Ovary (tissue), 10 donors: ENCODE results near the gene ANG. TPM values are rescaled to one million over a fixed set of nuclear protein-coding genes. Genes with fewer than 3 reads are reported as not detected.
"Not testable (repeated sequence)": the region's sequence is repeated elsewhere in the genome, so short reads cannot be mapped to it uniquely, and the experiment has no call there.

Experiments
- DNase-seq, 5 donors: peaks; one replicate each; pipeline ENCODE4 v3.0.0-alpha.2; 2019 to 2020
- H3K27ac ChIP-seq, 2 donors: fragments of 200-600 bp; one replicate each; pipeline versions ENCODE4 v1.5.1 to v1.8.0; 2019 to 2022
- H3K27me3 ChIP-seq: fragments of 200-600 bp; one replicate; pipeline ENCODE4 v1.8.0; 2022
- H3K36me3 ChIP-seq: fragments of 200-600 bp; sonication (generic); one replicate; pipeline ENCODE4 v1.5.1; 2019
- H3K4me1 ChIP-seq: one replicate; pipeline ENCODE4 v1.8.1; 2013; ENCODE audit warnings: mild to moderate bottlenecking, moderate library complexity; ENCODE audit not compliant: insufficient read depth
- H3K4me3 ChIP-seq: fragments of 200-600 bp; sonication (generic); one replicate; pipeline ENCODE4 v1.5.1; 2017
- H3K9me3 ChIP-seq, 2 donors: fragments of 200-600 bp in 1 of 2; sonication (generic) in 1 of 2; one replicate each; pipeline versions ENCODE4 v1.5.1 to v1.8.1; 2013 to 2019; ENCODE audit warnings: mild to moderate bottlenecking in 1 of 2, moderate library complexity in 1 of 2
- EP300 ChIP-seq: sonication (generic); formaldehyde crosslinking; IDR thresholded peaks from one replicate; pipeline ENCODE4 v1.6.1; 2017; ENCODE audit warnings: antibody characterized with exemption
- POLR2A ChIP-seq: fragments of 450-650 bp; IDR thresholded peaks from one replicate; pipeline ENCODE4 v1.6.1; 2017; ENCODE audit warnings: antibody characterized with exemption, mild to moderate bottlenecking, moderate library complexity
- WGBS, 3 donors: extraction: QIAGEN DNeasy Blood & Tissue Kit in 1 of 3; methylation state at CpG; one replicate each; pipeline versions ENCODE4 v1.1.5 to v1.1.7; 2013 to 2017; 5-methylcytosine and 5-hydroxymethylcytosine counted together
- intact Hi-C, 4 donors: fragments of 100-400 bp; cut with DNase I; formaldehyde crosslinking; loops; one replicate each; pipeline versions ENCODE4 v1.11.0 to v1.15.1; 2022 to 2023
- long read RNA-seq, 3 donors: library from polyadenylated mRNA in 2 of 3; unstranded in 2 of 3; transcript quantifications; one replicate each; pipeline ENCODE4 v2.0.0 and lab custom pipeline, GENCODE V29; 2021 to 2026
- polyA plus RNA-seq, 2 donors: library from polyadenylated mRNA; stranded (reverse); fragments of 200-250 nt in 1 of 2; fragments of 350-450 nt in 1 of 2; fragmentation: Illumina TruSeq in 1 of 2; extraction: RNeasy Lipid Tissue Mini Kit (QIAGEN cat#74804) in 1 of 2; gene quantifications; one replicate each; pipeline ENCODE4 v1.2.3, GENCODE V29; 2013 to 2014
- total RNA-seq, 7 donors: library from RNA; depleted of rRNA in 2 of 7; stranded (reverse); fragments of >200 nt in 2 of 7; fragmentation: NEBNext Ultra II Directional in 3 of 7; extraction: Animal tissue kit (Norgen Biotek cat#: 25700) in 3 of 7; gene quantifications; one replicate each; pipeline versions ENCODE4 v1.1.0 to v1.2.4, GENCODE V29; 2016 to 2023
- TF ChIP-seq, protein P1 (sequence below), 3 donors: fragments of 450-650 bp in 2 of 3; fragments of 200-600 bp in 1 of 3; IDR thresholded peaks; one replicate each; pipeline versions ENCODE4 v1.5.1 to v1.8.0; 2016 to 2022; ENCODE audit warnings: antibody characterized with exemption in 3 of 3, mild to moderate bottlenecking in 1 of 3
- donor health status: DM: no; HTN: no; CAD: no; lungs with moderate emphysema.
- donor health status: DM: no; HTN: no; CAD: no.
- donor health status: Bipolar disorder and iron deficiency.
- donor health status: DM: yes; HTN: yes; CAD: no.
- donor health status: DM: no; HTN: no; CAD: no.
- donor health status: DM: yes; HTN: yes; CAD: no.

ANG gene
- 10 to 100 TPM; 13.2 to 72.8 (median 39.1) TPM for total RNA-seq
- 10 to 100 TPM; 65.2 to 80.5 TPM for polyA plus RNA-seq
- long read RNA-seq, donor 1, transcript ANG-201 (2 exons, 1,222 nt), result major isoform, 27 of 30 reads
- long read RNA-seq, donor 1, partial matches to known transcripts, result 0 of 30 reads
- long read RNA-seq, donor 1, other reads (novel, unspliced or antisense), result 3 of 30 reads
- long read RNA-seq, donor 2, partial matches to known transcripts, result 0 of 2 reads
- long read RNA-seq, donor 2, other reads (novel, unspliced or antisense), result 0 of 2 reads
- long read RNA-seq, donor 3, transcript ANG-201 (2 exons, 1,222 nt), result major isoform, 27 of 34 reads
- long read RNA-seq, donor 3, partial matches to known transcripts, result 7 of 34 reads
- long read RNA-seq, donor 3, other reads (novel, unspliced or antisense), result 0 of 34 reads

DNA sequence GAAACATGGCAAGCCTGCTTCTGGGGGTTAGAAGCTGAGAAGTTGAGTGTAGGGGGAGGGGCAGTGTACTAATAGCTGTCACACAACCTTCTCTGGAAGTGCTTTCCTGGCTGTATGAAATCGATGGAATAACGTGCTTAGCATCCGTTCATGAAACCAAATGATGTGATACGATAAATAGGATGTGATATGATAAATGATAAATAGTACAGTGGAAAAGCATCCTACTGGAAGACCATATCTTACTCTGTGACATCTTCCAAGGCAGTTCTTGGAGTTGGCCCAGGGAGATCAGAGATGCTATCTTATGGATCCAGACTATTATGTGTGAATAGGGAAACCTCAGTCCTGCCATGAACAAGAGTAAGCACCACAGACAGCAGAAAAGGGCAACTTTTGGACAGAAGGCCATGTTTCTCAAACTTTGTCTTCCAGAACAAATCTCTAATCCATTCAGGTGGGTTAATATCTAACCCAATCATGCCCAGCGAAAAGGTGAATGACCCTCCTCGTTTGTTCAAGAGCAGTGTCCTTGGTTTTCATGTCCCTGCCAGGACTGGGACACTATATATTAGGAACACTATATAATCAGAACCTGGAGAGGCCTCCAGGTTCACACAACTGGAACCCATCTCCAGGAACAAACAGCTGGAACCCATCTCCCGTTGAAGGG lies at the start of gene ANG:
Gene ANG (plus strand): TSS at position 598 of the 673 bp plus-strand sequence. CDS start 4,801 bp downstream, outside the sequence.
- Histone ChIP-seq H3K36me3 (no peaks in the 10 kb centered on the region), H3K27ac (no peak within 1 kb of the TSS), H3K27me3 (no peaks in the 10 kb centered on the region), H3K4me1 (peaks cover 8% of the 10 kb centered on the region), H3K9me3 (no peaks in the 10 kb centered on the region), H3K4me3 (no peak within 1 kb of the TSS)
- TF ChIP-seq EP300, result no peak
- TF ChIP-seq POLR2A, result no peak
- TF ChIP-seq, protein P1, sequence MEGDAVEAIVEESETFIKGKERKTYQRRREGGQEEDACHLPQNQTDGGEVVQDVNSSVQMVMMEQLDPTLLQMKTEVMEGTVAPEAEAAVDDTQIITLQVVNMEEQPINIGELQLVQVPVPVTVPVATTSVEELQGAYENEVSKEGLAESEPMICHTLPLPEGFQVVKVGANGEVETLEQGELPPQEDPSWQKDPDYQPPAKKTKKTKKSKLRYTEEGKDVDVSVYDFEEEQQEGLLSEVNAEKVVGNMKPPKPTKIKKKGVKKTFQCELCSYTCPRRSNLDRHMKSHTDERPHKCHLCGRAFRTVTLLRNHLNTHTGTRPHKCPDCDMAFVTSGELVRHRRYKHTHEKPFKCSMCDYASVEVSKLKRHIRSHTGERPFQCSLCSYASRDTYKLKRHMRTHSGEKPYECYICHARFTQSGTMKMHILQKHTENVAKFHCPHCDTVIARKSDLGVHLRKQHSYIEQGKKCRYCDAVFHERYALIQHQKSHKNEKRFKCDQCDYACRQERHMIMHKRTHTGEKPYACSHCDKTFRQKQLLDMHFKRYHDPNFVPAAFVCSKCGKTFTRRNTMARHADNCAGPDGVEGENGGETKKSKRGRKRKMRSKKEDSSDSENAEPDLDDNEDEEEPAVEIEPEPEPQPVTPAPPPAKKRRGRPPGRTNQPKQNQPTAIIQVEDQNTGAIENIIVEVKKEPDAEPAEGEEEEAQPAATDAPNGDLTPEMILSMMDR (IDR thresholded peaks at IDR 0.05), result no peak
- intact Hi-C loops, result loop anchor here in 3 of 4 donors (10.0 kb wide), 6 partner anchors 286 to 416 kb away; partner anchors contain the start of genes NDRG2 (in 1 of the 3), PARP2 (in 1 of the 3), TMEM253 (in 1 of the 3) and ZNF219 (in 1 of the 3)
- no peak for DNase-seq
- WGBS, 3 donors, result 77 to 86% (median 82%) methylated on average over 7 of the region's 7 CpGs

DNA sequence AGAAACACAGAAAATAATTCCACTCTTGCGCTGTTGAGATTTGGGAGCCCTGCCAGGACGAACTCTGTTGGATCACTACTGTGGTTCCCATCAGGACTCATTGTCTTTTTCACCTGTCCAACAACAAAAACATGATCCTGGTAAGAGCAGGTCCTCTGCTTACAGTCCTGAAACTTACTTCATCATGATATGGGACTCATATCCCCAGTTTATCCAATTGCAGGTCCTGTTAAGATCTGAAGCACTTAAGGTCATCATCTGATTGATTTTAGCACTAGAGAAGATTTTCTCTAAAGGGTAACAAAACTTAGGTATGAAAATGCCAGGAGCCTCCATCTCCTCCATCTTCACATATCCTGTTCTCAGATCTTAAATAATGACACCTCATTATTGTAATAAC lies 47.0 kb upstream of the ANG start, which contains the start of gene OR6S1:
Gene OR6S1 (minus strand): TSS at position 101 of the 400 bp plus-strand sequence. CDS start 0 bp downstream, at position 101.
- TF ChIP-seq POLR2A, result no peak
- no peak for TF ChIP-seq EP300
- no peak for DNase-seq
- H3K9me3 ChIP-seq, result no peaks in the 10 kb centered on the region
- H3K4me1 ChIP-seq, result no peaks in the 10 kb centered on the region
- intact Hi-C loops, result no loop called here
- WGBS, 3 donors, result 81 to 88% (median 86%) methylated on average over 2 of the region's 2 CpGs
- no peaks in the 10 kb centered on the region for H3K27me3 ChIP-seq
- no peak within 1 kb of the TSS for H3K27ac ChIP-seq
- H3K4me3 ChIP-seq, result no peak within 1 kb of the TSS
- no peaks in the 10 kb centered on the region for H3K36me3 ChIP-seq

DNA sequence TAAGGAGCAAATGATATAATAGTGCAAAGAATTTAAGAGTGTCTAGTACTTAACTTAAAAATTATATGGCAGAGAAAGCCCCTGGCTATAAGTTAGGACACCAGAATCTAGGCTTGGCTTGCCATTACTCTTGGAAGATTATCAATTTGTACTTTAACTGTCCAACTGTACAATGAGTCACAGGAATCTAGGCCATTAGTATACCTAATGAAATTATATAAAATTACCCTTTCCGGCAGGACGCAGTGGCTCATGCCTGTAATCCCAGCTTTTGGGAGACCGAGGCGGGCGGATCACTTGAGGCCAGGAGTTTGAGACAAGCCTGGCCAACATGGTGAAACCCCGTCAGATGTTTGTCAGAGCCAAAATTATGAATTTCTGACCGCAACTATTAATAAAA lies 46.4 kb upstream of the ANG start:
- DNase-seq, result no peak
- Histone ChIP-seq H3K27me3 (no peaks in the 10 kb centered on the region), H3K4me3 (no peak overlapping the region), H3K9me3 (no peaks in the 10 kb centered on the region), H3K36me3 (no peaks in the 10 kb centered on the region), H3K27ac (no peak overlapping the region), H3K4me1 (no peaks in the 10 kb centered on the region)
- intact Hi-C loops, result no loop called here
- TF ChIP-seq POLR2A (no peak), EP300 (no peak)
- TF ChIP-seq, protein P1 (IDR thresholded peaks at IDR 0.05), result no peak
- WGBS, 3 donors, result 83 to 89% (median 87%) methylated on average over 7 of the region's 7 CpGs

DNA sequence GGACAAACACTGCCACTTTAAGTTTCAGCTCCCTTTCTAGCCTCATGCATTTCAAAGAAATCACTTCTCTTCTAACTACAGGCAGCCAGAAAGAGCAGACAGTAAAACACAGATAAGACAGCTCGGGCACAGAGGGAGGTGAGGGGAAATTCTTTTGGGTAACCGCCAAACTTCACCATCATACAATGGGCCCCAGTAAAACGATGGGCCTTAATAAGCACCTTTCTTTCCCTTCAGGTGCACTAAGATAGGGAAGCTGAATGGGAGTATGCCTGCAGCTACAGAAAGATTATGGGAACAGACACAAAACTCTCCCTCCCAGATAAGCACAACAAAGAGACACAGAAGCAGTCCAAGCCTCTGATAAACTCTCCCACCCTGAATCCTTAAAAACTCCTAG lies 45.8 kb upstream of the ANG start:
- H3K36me3 ChIP-seq, H3K4me3 ChIP-seq, H3K27ac ChIP-seq, DNase-seq, H3K27me3 ChIP-seq, intact Hi-C loops, H3K4me1 ChIP-seq, H3K9me3 ChIP-seq: not testable (repeated sequence)
- 2 to 10% (median 6%) methylated on average over 3 of the region's 3 CpGs for WGBS, 3 donors

DNA sequence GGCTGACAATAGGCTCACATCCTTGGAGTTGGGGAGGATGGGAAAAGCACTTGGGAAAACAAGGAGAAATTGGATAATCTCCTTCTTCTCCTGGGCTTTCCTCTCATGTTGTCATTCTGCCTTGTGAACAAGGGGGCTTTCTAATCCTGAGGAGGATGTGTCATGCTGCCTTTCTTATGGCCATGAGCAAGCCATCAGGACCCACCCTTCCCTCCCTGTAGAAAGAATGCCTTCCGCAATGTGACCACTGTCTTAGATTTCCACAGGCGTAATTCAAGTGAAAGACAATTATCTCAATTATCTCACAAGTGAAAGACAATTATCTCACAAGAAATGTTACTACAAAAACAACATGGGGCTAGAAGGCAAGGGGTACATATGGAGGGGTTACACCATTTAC lies 44.0 kb upstream of the ANG start:
- 87 to 89% (median 88%) methylated on average over 2 of the region's 2 CpGs for WGBS, 3 donors
- intact Hi-C loops, result no loop called here
- no peaks in the 10 kb centered on the region for H3K9me3 ChIP-seq
- no peak for DNase-seq
- H3K36me3 ChIP-seq, result no peaks in the 10 kb centered on the region
- no peak overlapping the region for H3K27ac ChIP-seq
- no peaks in the 10 kb centered on the region for H3K27me3 ChIP-seq
- no peak for TF ChIP-seq EP300
- TF ChIP-seq, protein P1 (IDR thresholded peaks at IDR 0.05), result no peak
- no peak for TF ChIP-seq POLR2A
- no peaks in the 10 kb centered on the region for H3K4me1 ChIP-seq
- H3K4me3 ChIP-seq, result no peak overlapping the region
